Activated CD8-positive, alpha-beta memory T cell treated with anti-CD3 and anti-CD28 coated beads for 24 hours (primary cell): ENCODE results near the gene PDP2.
"Not testable (repeated sequence)": the region's sequence is repeated elsewhere in the genome, so short reads cannot be mapped to it uniquely, and the experiment has no call there.

ENCODE experiments used
- DNase-seq: peaks from one replicate; pipeline ENCODE4 v3.0.0-alpha.2; 2020

The PDP2 gene

GRCh38 chr16:66888647-66889615 lies 8.6 kb downstream of the PDP2 start:
- no peak for DNase-seq

GRCh38 chr16:66889622-66890021 lies 9.3 kb downstream of the PDP2 start:
- no peak for DNase-seq

GRCh38 chr16:66890799-66891198 lies 10.5 kb downstream of the PDP2 start:
- DNase-seq = no peak

GRCh38 chr16:66891360-66891759 lies 11.0 kb downstream of the PDP2 start:
- no peak for DNase-seq

- DNase-seq = no peak
These were observed 11.5 kb downstream of the PDP2 start for GRCh38 chr16:66891797-66892196.

- no peak for DNase-seq
These were observed 13.7 kb downstream of the PDP2 start for GRCh38 chr16:66894055-66894454.

GRCh38 chr16:66894948-66895688 lies 14.8 kb downstream of the PDP2 start:
- peak; percentile 76 for DNase-seq

- no peak for DNase-seq
These were observed 15.3 kb downstream of the PDP2 start for GRCh38 chr16:66895689-66895979.

GRCh38 chr16:66895999-66896398 lies 15.7 kb downstream of the PDP2 start:
- DNase-seq = no peak

- DNase-seq = not testable (repeated sequence)
These were observed 16.4 kb downstream of the PDP2 start for GRCh38 chr16:66896682-66897081.

- no peak for DNase-seq
These were observed 17.9 kb downstream of the PDP2 start for GRCh38 chr16:66898207-66898606.

GRCh38 chr16:66898933-66899309 lies 18.6 kb downstream of the PDP2 start:
- DNase-seq = no peak

GRCh38 chr16:66899310-66899944 lies 19.1 kb downstream of the PDP2 start:
- DNase-seq = no peak

- no peak for DNase-seq
These were observed 19.8 kb downstream of the PDP2 start for GRCh38 chr16:66899945-66900710.

GRCh38 chr16:66900721-66901441 lies 20.6 kb downstream of the PDP2 start:
- DNase-seq = no peak

- DNase-seq = no peak
These were observed 21.3 kb downstream of the PDP2 start for GRCh38 chr16:66901626-66902025.

- DNase-seq = no peak
These were observed 22.6 kb downstream of the PDP2 start for GRCh38 chr16:66902648-66903543.

GRCh38 chr16:66903544-66904427 lies 23.5 kb downstream of the PDP2 start:
- no peak for DNase-seq

GRCh38 chr16:66904428-66904845 lies 24.1 kb downstream of the PDP2 start:
- DNase-seq = no peak
